ENCODE results near the gene PRCP.

PRCP gene

DNA sequence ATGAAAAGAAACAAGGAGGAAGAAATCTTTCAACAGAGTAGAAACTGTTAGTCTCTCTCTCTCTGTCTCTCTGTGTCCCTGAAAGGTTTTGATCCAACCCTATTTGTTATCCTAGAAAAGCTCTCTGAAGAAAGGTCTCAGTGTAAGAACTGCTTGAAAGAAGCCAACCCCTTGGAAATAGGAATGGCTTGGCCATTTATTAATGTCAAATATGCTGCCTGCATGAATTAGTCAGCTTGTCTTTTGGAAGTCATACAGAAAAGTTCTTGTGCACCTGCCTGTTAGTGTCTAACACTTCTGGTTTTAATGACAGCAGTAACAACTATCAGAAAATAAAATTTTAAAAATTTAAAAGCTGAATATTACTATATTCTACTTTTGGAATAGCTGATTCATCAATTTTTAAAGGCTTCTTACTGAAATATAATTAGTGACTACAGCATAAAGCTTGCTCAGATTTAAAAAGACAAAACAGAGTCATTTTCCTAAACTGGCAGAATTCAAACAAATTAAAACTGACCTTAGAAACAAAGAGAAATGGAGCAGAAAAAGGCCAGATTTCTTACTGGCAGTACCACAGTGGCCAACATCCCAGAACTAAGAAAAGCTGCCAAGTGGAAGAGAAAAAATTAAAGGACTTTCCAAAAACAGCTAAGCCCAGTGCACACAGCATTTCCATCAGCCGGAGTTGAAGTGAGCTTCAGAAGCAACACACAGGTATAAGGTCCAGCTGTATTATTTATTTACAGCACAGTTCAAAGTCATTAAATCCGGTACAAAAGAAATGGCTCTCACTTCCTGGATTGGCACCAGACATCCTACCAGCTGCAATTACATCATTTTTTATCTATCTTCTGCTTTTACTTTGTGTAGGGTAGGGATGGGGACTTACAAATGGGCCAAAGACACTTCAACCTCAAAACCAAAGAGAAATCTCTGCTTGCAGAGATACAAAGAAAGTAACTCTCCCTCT is 76.3 kb downstream of the PRCP start:
- DNase-seq, result no peak

GRCh38 chr11:82818409-82819043 is 81.7 kb downstream of the PRCP start:
- no peak for DNase-seq

- no peak for DNase-seq
Observed at GRCh38 chr11:82815406-82815805, 84.8 kb downstream of the PRCP start.

DNA sequence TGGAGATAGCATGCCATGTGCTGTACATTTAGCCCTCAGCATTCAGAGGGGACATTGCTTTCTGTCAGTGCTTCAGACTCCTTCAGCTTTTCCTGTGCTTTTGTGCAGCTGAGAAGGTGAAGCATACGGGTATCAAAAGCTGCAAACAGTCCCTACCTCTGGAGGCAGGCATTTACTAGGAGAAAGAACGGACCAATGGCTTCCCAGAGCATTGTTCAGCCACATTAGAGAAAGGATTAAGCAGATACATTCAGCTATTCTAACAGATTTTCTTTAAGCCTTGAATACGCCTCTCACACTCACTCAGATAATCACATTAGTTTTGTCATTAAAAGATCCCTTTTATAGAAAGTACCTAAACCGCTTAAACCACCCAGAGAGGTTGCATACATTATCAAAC is 85.9 kb downstream of the PRCP start:
- no peak for DNase-seq

GRCh38 chr11:82811369-82811768 is 88.9 kb downstream of the PRCP start:
- DNase-seq, result no peak

- no peak for DNase-seq
Observed at GRCh38 chr11:82810738-82811137, 89.5 kb downstream of the PRCP start.

DNA sequence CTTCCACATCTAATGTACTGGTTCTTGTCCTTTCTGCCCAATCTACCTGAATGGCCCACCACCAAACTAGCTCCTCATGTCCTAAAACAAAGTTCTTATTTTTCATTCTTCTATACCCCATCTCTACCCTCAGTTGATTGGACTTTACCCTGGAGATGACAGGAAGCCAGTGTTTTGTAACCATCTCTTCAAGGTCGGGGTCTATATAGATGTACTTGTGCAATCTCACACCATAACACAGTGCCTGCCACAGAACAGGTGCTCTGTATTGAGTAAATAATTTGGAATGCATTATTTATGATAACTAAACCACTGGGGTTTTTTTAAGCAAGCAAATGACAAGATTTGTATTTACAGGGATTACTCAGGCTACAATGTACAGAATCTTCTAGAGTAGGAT is 89.9 kb downstream of the PRCP start:
- no peak for DNase-seq

DNA sequence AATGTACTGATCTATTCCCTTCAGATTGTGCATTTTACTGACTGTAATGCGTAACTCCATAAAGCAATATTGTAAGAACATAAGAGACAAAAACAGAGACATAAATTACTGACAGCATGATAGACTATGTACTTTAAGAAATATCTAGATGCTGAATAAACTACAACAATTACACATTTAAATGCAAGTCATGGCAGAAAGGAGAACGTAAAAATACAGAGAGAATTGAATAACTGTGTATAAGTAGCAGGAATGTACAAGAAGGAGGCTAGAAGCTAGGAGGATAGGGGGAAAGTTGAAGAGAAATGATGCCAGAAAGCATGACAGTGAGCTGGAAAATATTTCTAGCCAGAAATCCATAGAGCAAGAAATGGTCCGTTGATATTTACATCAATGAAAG is 92.6 kb downstream of the PRCP start:
- no peak for DNase-seq

DNA sequence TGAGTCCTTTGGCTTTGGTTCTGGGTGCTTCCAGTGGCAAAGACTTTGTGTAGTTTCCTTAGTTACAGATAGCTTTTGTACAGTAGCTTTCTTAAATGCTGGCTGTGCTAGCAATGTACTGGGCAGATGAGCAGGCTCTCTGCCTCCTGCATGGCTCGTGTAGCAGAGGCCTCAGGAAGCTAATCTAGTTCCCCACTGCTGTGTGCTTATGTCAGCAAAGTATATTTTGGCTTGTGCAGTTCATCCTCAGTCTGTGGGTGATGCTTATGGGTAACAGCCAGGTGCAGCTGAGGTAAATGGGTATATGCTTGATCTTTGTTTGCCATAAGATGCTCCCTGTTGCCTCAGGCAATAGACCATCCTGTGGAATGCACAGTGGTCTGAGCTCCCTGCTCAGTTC is 97.5 kb downstream of the PRCP start:
- no peak for DNase-seq

GRCh38 chr11:82796998-82797961 is 103.0 kb downstream of the PRCP start:
- no peak for DNase-seq

GRCh38 chr11:82794490-82794889 is 105.7 kb downstream of the PRCP start:
- DNase-seq, result no peak

DNA sequence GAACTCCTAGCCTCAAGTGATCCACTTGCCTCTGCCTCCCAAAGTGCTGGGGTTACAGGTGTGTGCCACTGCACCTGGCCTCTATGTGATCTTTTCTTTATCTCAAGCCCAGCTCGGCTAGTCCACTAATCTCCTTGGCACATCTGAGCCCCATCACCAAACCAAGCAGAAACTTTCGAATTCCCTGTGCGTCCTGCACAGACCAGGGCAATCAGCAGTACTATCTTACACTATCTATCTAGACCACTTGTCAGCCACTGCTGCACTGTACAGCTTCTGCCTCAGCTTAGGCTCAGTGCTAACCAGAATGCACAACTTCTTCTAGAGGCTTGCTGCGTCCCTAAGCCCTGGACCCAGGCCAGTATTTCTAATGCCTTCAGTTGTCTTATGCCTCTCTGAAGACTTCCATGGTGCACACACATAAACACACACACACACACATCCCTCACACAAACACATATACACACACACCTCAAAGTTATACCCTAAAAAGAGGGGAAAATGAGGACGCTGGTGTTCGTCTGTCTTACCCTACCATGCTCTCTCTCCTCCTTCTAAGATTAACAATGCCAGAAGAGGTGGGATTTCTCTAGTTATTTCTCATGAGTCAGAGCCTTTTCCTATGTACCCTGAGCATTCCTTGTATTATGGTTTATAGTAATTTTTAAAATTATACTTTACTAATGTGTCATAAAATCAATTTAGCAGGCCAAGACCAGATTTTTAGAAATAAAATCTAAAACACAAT is 107.2 kb downstream of the PRCP start:
- no peak for DNase-seq

GRCh38 chr11:82792319-82792718 is 107.9 kb downstream of the PRCP start:
- DNase-seq, result no peak

GRCh38 chr11:82791779-82792178 is 108.5 kb downstream of the PRCP start:
- no peak for DNase-seq

DNA sequence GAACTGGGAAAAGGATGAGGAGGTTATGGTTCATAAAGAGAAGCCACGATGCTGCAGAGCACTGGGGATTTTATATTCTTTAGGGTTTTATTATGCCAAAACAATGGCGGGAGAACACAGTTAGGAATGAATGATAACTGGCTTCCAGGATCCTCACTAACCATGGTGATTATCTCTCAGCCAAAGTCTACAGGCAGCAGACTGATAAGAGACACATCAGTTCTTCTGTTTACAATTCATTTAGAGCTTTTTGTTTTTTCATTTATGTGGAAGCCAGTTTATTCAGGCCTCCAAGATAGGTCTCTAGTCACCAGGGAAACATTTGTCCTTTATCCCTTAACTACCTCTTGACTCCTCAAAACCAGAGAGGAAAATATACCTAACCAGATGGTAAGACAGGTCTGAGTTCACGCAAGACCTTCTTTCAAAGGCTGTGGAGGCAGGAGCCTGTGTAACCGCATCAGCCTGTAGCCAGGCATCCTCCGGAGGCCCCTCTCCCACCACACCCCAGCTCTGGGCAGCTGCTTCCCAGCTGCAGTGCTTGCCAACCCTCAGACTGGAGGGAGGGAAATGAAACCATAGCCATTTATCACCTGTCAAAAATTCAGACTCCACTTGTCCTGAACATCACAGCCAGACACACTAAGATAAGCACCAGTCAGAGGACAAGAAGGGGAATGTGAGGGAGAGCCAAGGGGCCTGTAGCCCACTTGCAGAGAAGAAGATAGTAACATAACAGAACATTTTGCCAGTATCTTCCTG is 109.3 kb downstream of the PRCP start:
- DNase-seq, result no peak

DNA sequence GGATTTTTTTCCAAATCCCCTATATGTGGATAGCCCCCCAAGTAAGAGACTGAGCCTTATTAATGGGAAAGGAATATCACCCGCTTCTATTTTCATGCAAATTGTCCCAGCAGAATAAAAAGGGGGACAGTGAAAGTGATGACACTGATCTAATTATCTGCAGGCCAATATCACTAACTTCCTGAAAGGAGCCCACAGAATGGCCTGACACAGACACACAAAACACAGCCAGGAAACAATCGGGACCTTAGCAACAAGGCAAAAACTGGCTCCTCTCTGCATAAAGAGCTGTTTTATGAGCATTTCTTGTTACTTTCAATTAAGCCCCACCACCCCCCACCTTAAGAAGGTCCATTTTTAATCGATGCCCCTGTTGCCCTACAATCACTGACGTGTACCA is 112.2 kb downstream of the PRCP start:
- DNase-seq, result no peak

GRCh38 chr11:82786836-82787235 is 113.4 kb downstream of the PRCP start:
- DNase-seq, result no peak

- DNase-seq, result no peak
Observed at GRCh38 chr11:82786001-82786400, 114.2 kb downstream of the PRCP start.

DNA sequence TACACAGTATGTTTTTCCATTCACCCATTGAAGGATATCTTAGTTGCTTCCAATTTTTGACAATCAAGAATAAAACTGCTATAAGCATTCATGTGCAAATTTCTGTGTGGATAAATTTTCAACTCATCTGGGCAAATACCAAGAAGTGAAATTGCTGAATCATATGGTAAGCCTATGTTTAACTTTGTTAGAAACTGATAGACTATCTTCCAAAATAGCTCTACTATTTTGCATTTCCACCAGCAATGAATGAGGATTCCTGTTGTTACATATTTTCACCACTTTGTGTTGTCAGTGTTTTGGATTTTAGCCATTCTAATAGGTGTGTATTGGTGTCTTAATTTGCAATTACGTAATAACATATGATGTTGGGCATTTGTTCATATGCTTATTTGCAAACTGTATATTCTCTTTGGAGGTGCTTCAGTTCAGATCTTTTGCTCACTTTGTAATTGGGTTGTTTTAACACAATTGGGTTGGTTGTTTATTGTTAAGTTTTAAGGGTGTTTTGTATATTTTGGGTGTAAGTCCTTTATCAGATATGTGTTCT is 117.3 kb downstream of the PRCP start:
- no peak for DNase-seq

GRCh38 chr11:82778776-82779175 is 121.5 kb downstream of the PRCP start:
- DNase-seq, result no peak

- DNase-seq, result no peak
Observed at GRCh38 chr11:82776377-82776776, 123.9 kb downstream of the PRCP start.

Data from activated T-cell treated with anti-CD3 and anti-CD28 coated beads for 4 hours (primary cell).